Stimulated activated CD8-positive, alpha-beta memory T cell treated with anti-CD3 and anti-CD28 coated beads, Interleukin-4, amount 100 ng/mL, for 24 hours (primary cell): Measurements from ENCODE around the gene P3H2.
"Not testable (repeated sequence)": the region's sequence is repeated elsewhere in the genome, so short reads cannot be mapped to it uniquely, and the experiment has no call there.

ENCODE experiments used
- DNase-seq: peaks from one replicate; pipeline ENCODE4 v3.0.0-alpha.2; 2020; ENCODE audit warnings: low read depth

Gene P3H2

GRCh38 chr3:189982321-189982945 is 138.3 kb downstream of the P3H2 start:
- DNase-seq, result no peak

GRCh38 chr3:189981668-189982067 is 139.0 kb downstream of the P3H2 start:
- DNase-seq, result no peak

- no peak for DNase-seq
Measured at GRCh38 chr3:189978753-189979152, 141.9 kb downstream of the P3H2 start.

GRCh38 chr3:189977174-189977573 is 143.5 kb downstream of the P3H2 start:
- DNase-seq, result no peak

GRCh38 chr3:189975391-189975990 is 145.2 kb downstream of the P3H2 start:
- no peak for DNase-seq

GRCh38 chr3:189974359-189974758 is 146.3 kb downstream of the P3H2 start:
- DNase-seq, result no peak

GRCh38 chr3:189967254-189967865 is 153.3 kb downstream of the P3H2 start:
- DNase-seq, result no peak

GRCh38 chr3:189966843-189967242 is 153.9 kb downstream of the P3H2 start:
- DNase-seq, result no peak

GRCh38 chr3:189964623-189965332 is 155.9 kb downstream of the P3H2 start:
- DNase-seq, result no peak

- DNase-seq, result no peak
Measured at GRCh38 chr3:189962466-189962865, 158.2 kb downstream of the P3H2 start.

GRCh38 chr3:189961522-189962161 is 159.1 kb downstream of the P3H2 start:
- peak; percentile 59 for DNase-seq

- DNase-seq, result not testable (repeated sequence)
Measured at GRCh38 chr3:189961086-189961485, 159.6 kb downstream of the P3H2 start.

- DNase-seq, result no peak
Measured at GRCh38 chr3:189954733-189955665, 165.7 kb downstream of the P3H2 start.

- no peak for DNase-seq
Measured at GRCh38 chr3:189953551-189953950, 167.1 kb downstream of the P3H2 start.

GRCh38 chr3:189952272-189952671 is 168.4 kb downstream of the P3H2 start:
- no peak for DNase-seq

GRCh38 chr3:189950258-189950657 is 170.4 kb downstream of the P3H2 start:
- no peak for DNase-seq

- DNase-seq, result no peak
Measured at GRCh38 chr3:189949580-189949979, 171.1 kb downstream of the P3H2 start.

- no peak for DNase-seq
Measured at GRCh38 chr3:189948724-189949045, 172.0 kb downstream of the P3H2 start.

- DNase-seq, result no peak
Measured at GRCh38 chr3:189947948-189948723, 172.6 kb downstream of the P3H2 start.

GRCh38 chr3:189947068-189947467 is 173.6 kb downstream of the P3H2 start:
- no peak for DNase-seq
